ENCODE measurements around the gene RSRP1.

DNA sequence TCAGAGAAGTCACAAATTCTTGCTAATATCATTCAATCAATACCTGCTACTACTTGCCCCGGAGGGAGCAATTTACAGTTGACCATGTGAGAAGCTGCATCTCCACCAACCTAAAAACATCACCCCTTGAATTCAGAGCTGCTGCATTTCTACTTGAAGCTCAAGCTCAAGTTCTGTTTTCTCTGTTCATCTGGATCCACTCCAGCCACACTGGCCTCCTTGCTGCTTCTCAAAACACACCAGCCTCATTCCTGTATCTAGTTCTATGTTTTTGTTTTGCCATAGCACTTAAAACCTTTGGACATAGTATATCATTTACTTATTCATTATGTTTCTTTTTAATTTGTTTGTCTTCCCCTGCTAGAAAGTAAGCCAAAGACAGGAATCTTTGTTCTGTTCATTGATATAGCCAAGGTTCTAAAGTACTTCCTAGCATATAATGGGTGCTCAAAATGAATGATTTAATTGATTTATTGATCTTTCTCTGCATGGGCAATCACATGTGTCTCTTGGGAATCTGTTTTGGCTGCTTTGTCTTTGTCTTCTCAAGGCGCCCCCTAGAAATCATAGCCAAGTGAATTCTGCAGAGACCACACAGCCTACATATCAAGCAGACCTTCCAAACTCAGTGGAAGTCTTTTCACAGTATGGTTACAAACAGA, 38.6 kb downstream of the RSRP1 start:
- TF ChIP-seq EZH2 (IDR thresholded peaks at IDR 0.05; ENCODE audit: insufficient read depth, poor library complexity, severe bottlenecking) = no peak
- no peak for TF ChIP-seq EZH2phosphoT487 (IDR thresholded peaks at IDR 0.05; ENCODE audit: insufficient read depth, low read depth)
